K562 treated with DMSO at 1 percent for 12 hours (cell line): ENCODE measurements around the gene TTC14. TPM values are rescaled to one million over a fixed set of nuclear protein-coding genes. Genes with fewer than 3 reads are reported as not detected.

Experiments
- total RNA-seq: library from RNA; unstranded; fragments of 300-600 nt; gene quantifications from 2 replicates; pipeline ENCODE4 v1.2.3, GENCODE V29; 2022; ENCODE audit not compliant: insufficient read depth

Gene TTC14
- 8.1 and 27.1 TPM in 2 replicates for total RNA-seq

GRCh38 chr3:180601688-180602666 lies at the start of gene TTC14:
TSS of gene TTC14 (plus strand) at chr3:180602163. CDS start at chr3:180602262, 99 bp downstream.

Other genes with a start within 250 kb of the TTC14 start
- not detected in 2 replicates for gene CCDC39, start 77.3 kb downstream of the TTC14 start, total RNA-seq